GM10248 (cell line): ENCODE measurements around the gene PDIA4.

ENCODE experiments used
- CTCF ChIA-PET: fragments of 300-600 bp; sonication (Branson Sonifier 250); formaldehyde crosslinking; extraction: SDS; loops from one replicate; lab custom pipeline; 2021; ENCODE audit warnings: antibody characterized with exemption; lab: Yijun Ruan, JAX
- POLR2A ChIA-PET: fragments of 350-650 bp; sonication (Branson Sonifier 250); formaldehyde crosslinking; extraction: SDS; loops from one replicate; lab custom pipeline; 2020; ENCODE audit warnings: antibody characterized with exemption; lab: Yijun Ruan, JAX
- DNase-seq: peaks from one replicate; pipeline ENCODE4 v3.0.0; 2012; ENCODE audit errors: extremely low spot score
- TF ChIP-seq, protein P1 (sequence below): IDR thresholded peaks from 2 replicates; pipeline ENCODE4 v1.5.1; 2012; ENCODE audit warnings: mild to moderate bottlenecking, low read depth; ENCODE audit errors: extremely low read depth, missing control alignments, control extremely low read depth

The PDIA4 gene

DNA sequence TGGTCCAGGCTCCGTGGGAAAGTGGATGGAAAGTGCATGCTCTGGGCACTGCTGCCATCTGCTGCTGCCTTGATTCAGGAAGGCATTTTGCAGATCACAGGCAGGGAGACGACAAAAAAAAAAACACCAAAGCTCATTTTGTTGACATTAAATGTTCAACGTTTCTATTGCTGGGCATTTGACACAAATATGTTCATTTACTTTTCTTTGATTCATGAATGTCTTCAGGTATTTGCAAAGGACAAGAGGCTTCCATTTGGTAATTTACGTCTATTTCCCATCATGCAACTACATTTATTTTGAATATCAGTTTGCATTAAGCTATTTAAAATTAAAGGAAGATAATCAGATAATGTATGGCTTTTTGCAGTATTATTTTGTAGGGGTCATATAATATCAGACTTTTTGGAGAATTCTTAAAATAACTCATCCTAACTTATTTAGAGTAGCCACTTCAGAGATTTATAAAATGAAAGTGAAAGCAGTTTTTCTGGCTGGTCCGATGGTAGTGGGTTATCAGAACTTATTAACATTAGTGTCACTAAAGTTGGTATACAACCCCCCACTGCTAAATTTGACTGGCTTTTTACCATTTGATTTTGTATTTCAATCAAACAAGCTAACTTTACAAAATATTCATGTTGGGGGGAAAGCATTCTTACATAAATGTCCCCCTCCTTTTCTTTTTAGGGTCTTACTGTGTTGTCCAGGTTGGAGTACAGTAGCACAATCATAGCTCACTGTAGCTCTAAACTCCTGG, 65.3 kb downstream of the PDIA4 start:
- peak; percentile 64 for DNase-seq
- POLR2A ChIA-PET = no interaction called here
- CTCF ChIA-PET = interaction anchor here (0.6 to 3.1 kb wide), 30 partner anchors 11 to 721 kb away, joined by 3 to 22 read pairs (median 3); no protein-coding TSS in a partner anchor
- TF ChIP-seq, protein P1, sequence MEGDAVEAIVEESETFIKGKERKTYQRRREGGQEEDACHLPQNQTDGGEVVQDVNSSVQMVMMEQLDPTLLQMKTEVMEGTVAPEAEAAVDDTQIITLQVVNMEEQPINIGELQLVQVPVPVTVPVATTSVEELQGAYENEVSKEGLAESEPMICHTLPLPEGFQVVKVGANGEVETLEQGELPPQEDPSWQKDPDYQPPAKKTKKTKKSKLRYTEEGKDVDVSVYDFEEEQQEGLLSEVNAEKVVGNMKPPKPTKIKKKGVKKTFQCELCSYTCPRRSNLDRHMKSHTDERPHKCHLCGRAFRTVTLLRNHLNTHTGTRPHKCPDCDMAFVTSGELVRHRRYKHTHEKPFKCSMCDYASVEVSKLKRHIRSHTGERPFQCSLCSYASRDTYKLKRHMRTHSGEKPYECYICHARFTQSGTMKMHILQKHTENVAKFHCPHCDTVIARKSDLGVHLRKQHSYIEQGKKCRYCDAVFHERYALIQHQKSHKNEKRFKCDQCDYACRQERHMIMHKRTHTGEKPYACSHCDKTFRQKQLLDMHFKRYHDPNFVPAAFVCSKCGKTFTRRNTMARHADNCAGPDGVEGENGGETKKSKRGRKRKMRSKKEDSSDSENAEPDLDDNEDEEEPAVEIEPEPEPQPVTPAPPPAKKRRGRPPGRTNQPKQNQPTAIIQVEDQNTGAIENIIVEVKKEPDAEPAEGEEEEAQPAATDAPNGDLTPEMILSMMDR = peak; percentile 78

DNA sequence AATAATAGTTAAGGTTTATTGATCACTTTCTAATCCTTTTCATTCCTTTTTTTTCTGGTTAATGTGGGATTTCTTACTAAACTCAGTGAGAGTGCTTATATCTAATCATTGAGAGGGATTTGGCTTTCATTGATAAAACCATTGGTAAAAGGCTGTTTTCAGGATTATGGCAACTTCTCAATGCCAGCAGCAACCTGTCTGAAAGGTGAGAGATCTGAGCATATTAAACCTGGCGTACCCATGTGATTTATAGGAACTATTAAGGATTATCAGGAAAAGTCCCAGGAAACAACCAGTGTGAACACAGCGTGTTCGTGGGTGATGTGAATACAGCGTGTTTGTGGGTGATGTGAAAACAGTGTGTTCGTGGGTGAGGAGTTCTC, 65.9 kb downstream of the PDIA4 start:
- ChIA-PET CTCF (interaction anchor here (0.8 to 3.1 kb wide), 15 partner anchors 20 to 701 kb away, joined by 3 to 22 read pairs (median 5); no protein-coding TSS in a partner anchor), POLR2A (no interaction called here)
- TF ChIP-seq, protein P1 = no peak
- no peak for DNase-seq

DNA sequence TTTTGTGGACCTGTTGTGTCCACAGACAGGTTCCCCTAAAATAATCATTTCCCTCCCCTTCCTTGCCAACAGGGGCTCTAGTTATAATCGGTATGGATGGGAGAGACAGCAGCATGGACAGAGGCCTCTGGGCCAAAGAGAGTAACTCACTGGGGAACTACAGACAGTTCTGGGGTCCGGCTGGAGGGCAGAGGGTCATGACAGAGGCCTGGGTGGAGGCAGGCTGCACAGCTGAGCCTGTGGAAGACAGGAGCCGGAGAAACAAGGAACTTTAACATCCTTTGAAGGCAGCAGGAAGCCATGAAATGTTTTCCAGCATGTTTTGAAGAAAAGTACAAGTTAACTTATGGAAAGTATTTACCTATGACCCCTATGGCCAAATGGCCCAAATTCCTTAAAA, 68.6 kb downstream of the PDIA4 start:
- TF ChIP-seq, protein P1 = no peak
- CTCF ChIA-PET = interaction anchor here (1.3 to 2.4 kb wide), 3 partner anchors 10 to 384 kb away, joined by 4 to 9 read pairs (median 8); no protein-coding TSS in a partner anchor
- POLR2A ChIA-PET = no interaction called here
- no peak for DNase-seq

DNA sequence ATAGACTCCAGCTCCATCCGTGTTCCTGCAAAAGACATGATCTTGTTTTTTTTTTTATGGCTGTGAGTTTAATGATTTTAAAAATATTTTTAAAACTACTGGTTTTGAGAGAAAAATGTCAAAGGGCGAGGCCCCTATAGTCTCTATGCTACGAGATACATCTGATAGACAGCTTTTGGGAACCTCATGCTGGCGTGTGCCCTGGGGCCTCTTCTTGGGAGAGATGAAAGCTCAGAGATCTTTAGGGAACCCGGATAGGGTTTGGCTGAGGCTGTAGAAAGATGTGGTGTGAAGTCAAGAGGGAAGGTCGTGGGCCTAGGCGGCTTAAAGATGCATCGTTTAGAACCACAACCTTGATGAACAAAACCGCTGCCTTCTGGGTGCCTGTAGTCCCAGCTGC, 70.2 kb downstream of the PDIA4 start:
- ChIA-PET CTCF (interaction anchor here (0.9 to 2.0 kb wide), 3 partner anchors 13 to 383 kb away, joined by 3 to 6 read pairs (median 3); no protein-coding TSS in a partner anchor), POLR2A (no interaction called here)
- no peak for DNase-seq
- TF ChIP-seq, protein P1 = no peak

DNA sequence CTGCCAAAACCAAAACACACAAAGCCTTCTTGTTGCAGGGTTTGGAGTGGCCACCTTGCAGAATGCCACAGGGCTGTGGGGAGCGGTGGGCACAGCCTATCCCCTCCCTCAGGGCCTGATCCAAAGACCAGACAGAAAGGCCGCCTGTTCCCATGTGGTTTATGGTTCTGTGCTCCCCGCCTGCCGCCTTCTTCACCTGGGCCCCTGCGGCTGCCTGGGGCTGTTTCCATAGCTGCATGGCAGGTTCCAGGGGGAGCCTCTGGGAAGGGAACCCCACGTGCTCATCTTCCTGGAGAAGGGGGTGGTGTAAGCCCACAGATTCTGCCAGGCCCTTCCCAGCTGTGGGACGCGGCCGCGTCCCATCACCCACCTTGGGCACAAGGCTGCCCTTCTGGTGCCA, 73.5 kb downstream of the PDIA4 start:
- DNase-seq = no peak
- ChIA-PET POLR2A (no interaction called here), CTCF (interaction anchor here (1.0 to 1.6 kb wide), 3 partner anchors 9 to 379 kb away, joined by 3 read pairs; no protein-coding TSS in a partner anchor)
- TF ChIP-seq, protein P1 = no peak

DNA sequence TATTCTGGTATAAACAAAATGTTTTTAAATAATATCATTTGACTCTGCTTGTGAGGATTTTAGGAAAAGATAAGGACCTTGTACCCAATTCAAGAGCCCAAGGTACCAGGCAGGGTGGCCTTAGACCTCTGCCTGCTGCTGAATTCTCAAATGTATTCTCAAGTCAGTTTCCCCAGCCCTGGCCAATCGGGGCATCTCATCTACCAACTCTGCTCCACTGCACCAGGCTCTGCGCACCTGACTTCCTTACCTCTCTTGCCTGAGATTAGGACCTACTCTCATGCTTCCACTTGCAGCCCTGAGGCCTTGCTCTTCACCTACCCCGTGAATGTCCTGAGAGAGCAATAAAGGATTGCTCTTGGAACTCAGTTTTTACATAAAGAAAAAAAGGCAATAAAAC, 74.6 kb downstream of the PDIA4 start:
- CTCF ChIA-PET = no interaction called here
- DNase-seq = no peak
- POLR2A ChIA-PET = no interaction called here

More for the DNA sequence above, 74.6 kb downstream of the PDIA4 start:
- TF ChIP-seq, protein P1 = no peak
